HEK293T (cell line): ENCODE results near the gene MSGN1.
"Not testable (repeated sequence)": the region's sequence is repeated elsewhere in the genome, so short reads cannot be mapped to it uniquely, and the experiment has no call there.

ENCODE experiments used
- CTCF ChIA-PET: fragments of 350-600 bp; formaldehyde crosslinking; extraction: SDS; loops from one replicate; lab custom pipeline; 2021; ENCODE audit warnings: antibody characterized with exemption, inconsistent platforms; lab: Yijun Ruan, JAX
- POLR2A ChIA-PET: fragments of 350-600 bp; formaldehyde crosslinking; extraction: SDS; loops from one replicate; lab custom pipeline; 2020; ENCODE audit warnings: antibody characterized with exemption, inconsistent platforms; lab: Yijun Ruan, JAX
- DNase-seq: peaks from one replicate; pipeline ENCODE4 v3.0.0; 2012; ENCODE audit warnings: mixed read lengths; ENCODE audit errors: extremely low spot score
- ARNT ChIP-seq: fragments of 450-650 bp; IDR thresholded peaks from 2 replicates; pipeline ENCODE4 v1.6.1; 2017; ENCODE audit warnings: mild to moderate bottlenecking
- BHLHE40 ChIP-seq: fragments of 450-650 bp; IDR thresholded peaks from 2 replicates; pipeline ENCODE4 v1.6.1; 2016; ENCODE audit warnings: mild to moderate bottlenecking, moderate library complexity, borderline replicate concordance
- CTBP1 ChIP-seq: fragments of 450-650 bp; IDR thresholded peaks from 2 replicates; pipeline ENCODE4 v1.6.1; 2016; ENCODE audit warnings: borderline replicate concordance
- ELF4 ChIP-seq: fragments of 450-650 bp; IDR thresholded peaks from 2 replicates; pipeline ENCODE4 v1.6.1; 2017; ENCODE audit warnings: antibody characterized with exemption
- FOXA1 ChIP-seq: fragments of 450-650 bp; IDR thresholded peaks from 2 replicates; pipeline ENCODE4 v1.6.1; 2016; ENCODE audit warnings: mild to moderate bottlenecking
- FOXK2 ChIP-seq: fragments of 450-650 bp; IDR thresholded peaks from 2 replicates; pipeline ENCODE4 v1.6.1; 2016; ENCODE audit warnings: mild to moderate bottlenecking
- FOXM1 ChIP-seq: fragments of 450-650 bp; IDR thresholded peaks from 2 replicates; pipeline ENCODE4 v1.6.1; 2017; ENCODE audit warnings: mild to moderate bottlenecking, borderline replicate concordance
- HDGF ChIP-seq: fragments of 450-650 bp; IDR thresholded peaks from 2 replicates; pipeline ENCODE4 v1.6.1; 2017; ENCODE audit warnings: antibody characterized with exemption, borderline replicate concordance
- L3MBTL2 ChIP-seq: fragments of 450-650 bp; conservative IDR thresholded peaks from 2 replicates; pipeline ENCODE4 v1.6.1; 2016; ENCODE audit warnings: mild to moderate bottlenecking
- LEF1 ChIP-seq: fragments of 450-650 bp; IDR thresholded peaks from 2 replicates; pipeline ENCODE4 v1.6.1; 2017; ENCODE audit warnings: mild to moderate bottlenecking, borderline replicate concordance
- NFRKB ChIP-seq: fragments of 450-650 bp; IDR thresholded peaks from 2 replicates; pipeline ENCODE4 v1.6.1; 2016; ENCODE audit warnings: mild to moderate bottlenecking, moderate library complexity
- SP1 ChIP-seq: fragments of 450-650 bp; IDR thresholded peaks from 2 replicates; pipeline ENCODE4 v1.6.1; 2017
- SUZ12 ChIP-seq: fragments of 450-650 bp; IDR thresholded peaks from 2 replicates; pipeline ENCODE4 v1.6.1; 2016; ENCODE audit warnings: mild to moderate bottlenecking
- TARDBP ChIP-seq: fragments of 450-650 bp; IDR thresholded peaks from 2 replicates; pipeline ENCODE4 v1.6.1; 2016
- ZNF384 ChIP-seq: fragments of 450-650 bp; IDR thresholded peaks from 2 replicates; pipeline ENCODE4 v1.6.1; 2016
- TF ChIP-seq, protein P1 (sequence below): fragments of 450-650 bp; IDR thresholded peaks from 2 replicates; pipeline ENCODE4 v1.6.1; 2016

The MSGN1 gene

DNA sequence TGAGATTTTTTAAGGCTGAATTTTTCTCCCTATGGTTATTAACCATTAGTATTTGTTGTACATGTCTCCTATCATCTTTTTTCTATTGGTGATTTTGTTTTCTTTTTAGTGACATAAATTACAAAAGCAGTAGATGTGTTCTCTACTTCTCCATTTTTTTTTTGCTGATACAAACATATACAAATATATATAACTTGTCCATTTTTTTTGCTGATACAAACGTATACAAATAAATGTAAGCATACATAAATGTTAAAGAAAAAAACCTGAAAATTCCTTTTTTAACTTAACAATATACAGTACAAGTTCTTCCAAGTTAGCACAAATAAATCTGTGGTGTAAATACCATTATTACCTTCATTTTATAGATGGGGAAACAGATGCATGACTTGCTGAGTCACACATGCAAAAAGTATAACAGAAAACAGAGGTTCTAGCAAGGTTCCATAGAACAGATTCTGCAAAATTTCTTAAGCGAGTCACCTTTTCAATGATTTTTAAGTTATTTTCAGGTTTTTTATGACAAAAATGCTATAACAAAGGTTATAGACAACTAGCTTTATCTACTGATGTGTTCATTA lies 2.1 kb downstream of the MSGN1 start:
- POLR2A ChIA-PET, result no interaction called here
- CTCF ChIA-PET, result no interaction called here
- TF ChIP-seq ZNF384 (no peak), SP1 (no peak), ELF4 (no peak), FOXA1 (no peak), SUZ12 (no peak), LEF1 (no peak), ARNT (no peak), BHLHE40 (no peak), TARDBP (no peak), FOXK2 (no peak)
- TF ChIP-seq, protein P1, sequence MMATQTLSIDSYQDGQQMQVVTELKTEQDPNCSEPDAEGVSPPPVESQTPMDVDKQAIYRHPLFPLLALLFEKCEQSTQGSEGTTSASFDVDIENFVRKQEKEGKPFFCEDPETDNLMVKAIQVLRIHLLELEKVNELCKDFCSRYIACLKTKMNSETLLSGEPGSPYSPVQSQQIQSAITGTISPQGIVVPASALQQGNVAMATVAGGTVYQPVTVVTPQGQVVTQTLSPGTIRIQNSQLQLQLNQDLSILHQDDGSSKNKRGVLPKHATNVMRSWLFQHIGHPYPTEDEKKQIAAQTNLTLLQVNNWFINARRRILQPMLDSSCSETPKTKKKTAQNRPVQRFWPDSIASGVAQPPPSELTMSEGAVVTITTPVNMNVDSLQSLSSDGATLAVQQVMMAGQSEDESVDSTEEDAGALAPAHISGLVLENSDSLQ, result no peak
- DNase-seq, result no peak

DNA sequence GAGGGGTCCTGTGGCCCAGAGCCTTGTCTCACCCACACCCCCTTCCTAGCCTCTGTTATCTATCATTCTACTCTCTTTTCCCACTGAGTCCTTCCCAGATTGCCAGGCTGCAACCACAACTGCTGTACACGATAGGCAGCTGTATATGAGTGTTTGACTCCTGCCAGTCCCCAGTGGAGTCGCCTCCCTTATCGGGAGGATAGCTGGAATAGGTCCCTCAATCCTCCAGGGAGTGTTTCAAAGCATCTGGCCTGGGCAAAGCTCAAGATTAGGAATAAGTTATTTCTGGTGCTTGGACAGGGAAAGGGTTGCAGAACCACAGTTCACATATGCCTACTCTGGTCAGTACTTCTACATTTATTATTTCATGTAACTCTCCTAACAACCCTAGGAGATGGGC lies 4.8 kb downstream of the MSGN1 start:
- ChIA-PET POLR2A (no interaction called here), CTCF (interaction anchor here (0.8 kb wide), 1 partner anchor 10 kb away, joined by 3 read pairs; no protein-coding TSS in a partner anchor)
- no peak for DNase-seq
- TF ChIP-seq SP1, result no peak
- no peak for TF ChIP-seq ARNT
- TF ChIP-seq SUZ12, result no peak
- TF ChIP-seq FOXK2, result no peak
- TF ChIP-seq CTBP1, result no peak
- no peak for TF ChIP-seq NFRKB
- TF ChIP-seq LEF1, result no peak
- no peak for TF ChIP-seq TARDBP
- no peak for TF ChIP-seq FOXM1
- no peak for TF ChIP-seq BHLHE40

DNA sequence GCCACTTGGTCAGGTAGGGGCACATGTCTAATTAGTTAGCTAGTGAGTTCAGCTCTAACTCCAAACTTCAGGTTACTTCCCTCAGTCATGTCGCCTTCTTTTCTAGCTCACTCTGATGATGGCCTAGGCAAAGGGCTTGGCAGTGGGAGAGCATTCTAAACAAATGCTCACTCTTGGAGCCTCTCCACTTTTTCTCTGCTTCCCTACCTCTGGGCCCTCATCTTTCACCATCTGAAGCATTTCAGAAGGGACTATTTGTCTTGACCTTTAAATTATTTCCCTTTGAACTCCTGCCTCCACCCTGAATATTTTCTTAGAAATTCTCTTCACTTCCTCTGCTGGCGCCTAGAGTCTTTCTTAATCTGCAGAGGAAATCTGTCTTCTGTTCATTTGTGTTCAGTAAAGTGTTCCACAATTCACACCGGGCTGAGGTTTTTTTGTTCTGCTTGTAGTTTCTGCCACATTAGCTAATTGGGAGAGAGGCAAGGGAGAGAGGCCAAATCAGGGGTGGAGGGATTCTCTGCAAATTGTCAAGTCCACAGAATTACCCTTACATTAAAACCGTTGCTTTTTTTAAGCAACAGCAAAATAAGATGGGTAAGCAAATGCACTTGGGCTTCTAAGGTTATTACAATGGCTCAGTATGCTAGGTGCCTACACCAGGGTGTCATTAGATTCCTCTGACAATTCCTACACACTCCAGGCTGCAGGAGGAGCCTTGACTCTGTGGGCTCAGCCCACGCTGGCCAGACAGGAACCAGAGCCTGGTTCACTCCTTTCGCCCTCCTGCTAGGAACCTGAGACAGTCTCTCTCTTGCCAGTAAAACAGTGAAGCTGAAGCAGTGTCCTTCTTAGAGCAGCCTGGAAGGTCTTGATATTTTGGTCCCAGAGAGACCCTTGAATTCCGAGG lies 5.5 kb downstream of the MSGN1 start:
- DNase-seq, result no peak
- ChIA-PET CTCF (interaction anchor here (0.8 kb wide), 1 partner anchor 9 kb away, joined by 3 read pairs; no protein-coding TSS in a partner anchor), POLR2A (no interaction called here)
- TF ChIP-seq ARNT, result no peak

DNA sequence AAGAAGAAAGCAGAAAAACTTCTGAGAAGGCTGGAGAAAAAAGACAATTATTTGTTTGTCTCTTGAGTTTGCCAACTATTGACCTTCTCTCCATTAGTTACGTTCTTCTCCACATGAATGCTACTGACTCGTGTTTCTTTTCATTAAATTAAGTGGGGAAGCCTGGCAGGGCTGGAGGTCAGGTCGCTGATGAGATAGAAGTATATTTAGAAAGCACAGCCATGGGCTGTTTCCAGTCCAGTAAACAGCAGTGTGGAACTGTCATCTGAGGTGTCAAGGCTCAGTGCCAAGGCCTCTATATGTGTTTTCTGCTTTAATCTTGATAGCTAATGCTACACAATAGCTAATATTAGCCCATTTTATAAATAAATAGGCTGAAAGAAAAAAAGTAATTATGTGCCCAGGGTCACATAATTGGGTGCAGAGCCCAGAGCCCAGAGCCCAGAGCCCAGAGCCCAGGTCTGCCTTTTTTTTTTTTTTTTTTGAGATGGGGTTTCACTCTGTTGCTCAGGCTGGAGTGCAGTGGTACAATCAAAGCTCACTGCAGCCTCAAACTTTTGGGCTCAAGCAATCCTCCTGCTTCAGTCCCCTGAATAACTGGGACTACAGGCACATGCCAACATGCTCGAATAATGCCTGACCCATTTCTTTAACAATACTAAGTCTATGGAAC lies 6.3 kb downstream of the MSGN1 start:
- no peak for TF ChIP-seq FOXK2
- TF ChIP-seq ARNT, result no peak
- no peak for TF ChIP-seq CTBP1
- ChIA-PET CTCF (no interaction called here), POLR2A (no interaction called here)
- DNase-seq, result no peak

DNA sequence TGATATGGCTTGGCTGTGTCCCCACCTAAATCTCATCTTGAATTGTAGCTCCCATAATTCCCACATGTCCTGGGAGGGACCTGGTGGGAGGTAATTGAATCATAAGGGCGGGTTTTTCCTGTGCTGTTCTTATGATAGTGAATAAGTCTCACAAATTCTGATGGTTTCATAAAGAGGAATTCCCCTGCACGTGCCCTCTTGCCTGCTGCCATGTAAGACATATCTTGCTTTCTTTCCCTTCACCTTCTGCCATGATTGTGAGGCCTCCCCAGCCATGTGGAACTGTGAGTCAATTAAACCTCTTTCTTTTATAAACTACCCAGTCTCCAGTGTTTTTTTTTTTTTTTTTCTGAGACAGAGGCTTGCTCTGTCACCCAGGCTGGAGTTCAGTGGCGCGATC lies 7.4 kb downstream of the MSGN1 start:
- CTCF ChIA-PET, POLR2A ChIA-PET, DNase-seq: not testable (repeated sequence)

DNA sequence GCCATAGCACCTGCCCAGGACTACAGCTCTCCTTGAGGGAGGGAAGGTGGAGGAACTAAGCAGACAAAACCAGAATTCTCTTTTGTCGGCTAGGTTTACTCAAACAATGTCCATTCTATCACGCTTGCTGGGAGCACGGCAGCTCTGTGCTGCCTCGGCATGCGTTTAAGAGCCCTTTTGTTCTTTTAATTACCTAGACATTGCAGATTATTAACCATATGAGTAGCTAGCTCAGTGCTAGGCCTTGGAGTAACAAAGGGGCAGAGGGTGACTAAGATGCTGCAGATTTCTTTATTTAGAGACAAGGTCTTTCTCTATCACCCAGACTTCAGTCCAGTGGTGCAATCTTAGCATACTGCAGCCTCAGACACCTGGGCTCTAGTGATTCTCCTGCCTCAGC lies 11.1 kb downstream of the MSGN1 start:
- CTCF ChIA-PET, result no interaction called here
- no peak for DNase-seq
- TF ChIP-seq SUZ12 (no peak), FOXK2 (no peak), NFRKB (no peak), LEF1 (no peak), FOXA1 (no peak), ELF4 (no peak), SP1 (no peak), ARNT (no peak), FOXM1 (no peak), ZNF384 (no peak), L3MBTL2 (no peak), CTBP1 (no peak), TARDBP (no peak), HDGF (no peak), BHLHE40 (no peak)
- TF ChIP-seq, protein P1, result no peak
- POLR2A ChIA-PET, result no interaction called here

DNA sequence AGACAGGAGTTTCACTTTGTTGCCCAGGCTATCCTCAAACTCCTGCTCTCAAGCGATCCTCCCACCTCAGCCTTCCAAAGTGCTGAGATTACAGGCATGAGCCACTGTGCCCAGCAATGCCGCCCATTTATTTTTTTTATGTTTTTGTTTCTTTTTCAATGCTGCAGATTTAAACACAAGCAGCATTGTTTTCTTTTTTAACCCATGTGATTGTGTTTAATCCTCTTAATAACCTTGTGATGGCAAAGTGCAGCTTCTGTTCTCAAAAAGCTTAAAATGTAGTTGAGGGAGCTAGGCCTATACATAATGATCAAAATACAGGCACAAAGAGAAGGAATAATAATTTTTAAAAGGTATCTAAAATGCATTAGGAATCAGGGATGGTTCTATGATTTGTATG lies 11.5 kb downstream of the MSGN1 start:
- DNase-seq, result no peak
- ChIA-PET CTCF (no interaction called here), POLR2A (no interaction called here)
- TF ChIP-seq BHLHE40 (no peak), HDGF (no peak), SUZ12 (no peak), FOXK2 (no peak), FOXM1 (no peak), SP1 (no peak), TARDBP (no peak), ZNF384 (no peak), L3MBTL2 (no peak), ELF4 (no peak), FOXA1 (no peak), LEF1 (no peak), NFRKB (no peak), CTBP1 (no peak), ARNT (no peak)
- TF ChIP-seq, protein P1, result no peak
